ENCODE measurements around the gene COASY.

The COASY gene

GRCh38 chr17:42608305-42609181, 46.6 kb downstream of the COASY start:
- H3K27ac ChIP-seq, result peak overlapping the region; percentile 93
- CTCF ChIA-PET, result interaction anchor here (0.6 to 2.4 kb wide), 10 partner anchors 10 to 155 kb away, joined by 3 to 16 read pairs (median 4); partner anchors contain the start of gene PLEKHH3
- DNase-seq (ENCODE audit: low spot score), result no peak
- no peak for TF ChIP-seq CTCF (conservative IDR thresholded peaks at IDR 0.05; ENCODE audit: low read depth)
- POLR2A ChIA-PET (ENCODE audit: low non-redundant PET), result interaction anchor here (0.6 to 2.3 kb wide), 4 partner anchors 10 to 85 kb away, joined by 3 to 9 read pairs (median 4); partner anchors contain the start of gene PSMC3IP

GRCh38 chr17:42609182-42609813, 47.4 kb downstream of the COASY start, which contains the start of the genes RETREG3 and TUBG1:
Gene RETREG3, minus strand, starts transcription at chr17:42609374. Its CDS starts 50 bp downstream, at chr17:42609324.
Gene TUBG1, plus strand, starts transcription at chr17:42609683. Its CDS starts 55 bp downstream, at chr17:42609738.
- TF ChIP-seq CTCF (conservative IDR thresholded peaks at IDR 0.05; ENCODE audit: low read depth), result no peak; the same call in 1 of the 2 replicates
- H3K27ac ChIP-seq, result peak within 1 kb of the TSS; percentile 93
- CTCF ChIA-PET, result interaction anchor here (0.8 to 2.4 kb wide), 6 partner anchors 9 to 113 kb away, joined by 3 to 16 read pairs (median 6); no protein-coding TSS in a partner anchor
- POLR2A ChIA-PET (ENCODE audit: low non-redundant PET), result interaction anchor here (0.6 to 2.3 kb wide), 5 partner anchors 9 to 84 kb away, joined by 3 to 9 read pairs (median 3); partner anchors contain the start of gene PSMC3IP
- peak; percentile 99 for DNase-seq (ENCODE audit: low spot score)

GRCh38 chr17:42609814-42610801, 48.2 kb downstream of the COASY start:
- H3K27ac ChIP-seq, result peak overlapping the region; percentile 93
- DNase-seq (ENCODE audit: low spot score), result peak; percentile 31
- CTCF ChIA-PET, result interaction anchor here (1.7 to 2.4 kb wide), 2 partner anchors 8 to 70 kb away, joined by 7 to 11 read pairs; no protein-coding TSS in a partner anchor

GRCh38 chr17:42612013-42612412, 50.1 kb downstream of the COASY start:
- ChIA-PET POLR2A (ENCODE audit: low non-redundant PET) (no interaction called here), CTCF (no interaction called here)

More at GRCh38 chr17:42609814-42610801, 48.2 kb downstream of the COASY start:
- POLR2A ChIA-PET (ENCODE audit: low non-redundant PET), result interaction anchor here (1.2 to 2.3 kb wide), 4 partner anchors 8 to 67 kb away, joined by 3 to 9 read pairs (median 4); partner anchors contain the start of gene PSMC3IP

GRCh38 chr17:42613699-42614295, 51.8 kb downstream of the COASY start:
- CTCF ChIA-PET, result no interaction called here
- H3K27ac ChIP-seq, result no peak overlapping the region
- no peak for DNase-seq (ENCODE audit: low spot score)
- no peak for TF ChIP-seq CTCF (conservative IDR thresholded peaks at IDR 0.05; ENCODE audit: low read depth)
- POLR2A ChIA-PET (ENCODE audit: low non-redundant PET), result no interaction called here

More at GRCh38 chr17:42612013-42612412, 50.1 kb downstream of the COASY start:
- peak overlapping the region; percentile 29; the same call in 1 of the 2 replicates for H3K27ac ChIP-seq
- TF ChIP-seq CTCF (conservative IDR thresholded peaks at IDR 0.05; ENCODE audit: low read depth), result no peak
- no peak for DNase-seq (ENCODE audit: low spot score)
